ENCODE results near the gene RITA1.

Gene RITA1

DNA sequence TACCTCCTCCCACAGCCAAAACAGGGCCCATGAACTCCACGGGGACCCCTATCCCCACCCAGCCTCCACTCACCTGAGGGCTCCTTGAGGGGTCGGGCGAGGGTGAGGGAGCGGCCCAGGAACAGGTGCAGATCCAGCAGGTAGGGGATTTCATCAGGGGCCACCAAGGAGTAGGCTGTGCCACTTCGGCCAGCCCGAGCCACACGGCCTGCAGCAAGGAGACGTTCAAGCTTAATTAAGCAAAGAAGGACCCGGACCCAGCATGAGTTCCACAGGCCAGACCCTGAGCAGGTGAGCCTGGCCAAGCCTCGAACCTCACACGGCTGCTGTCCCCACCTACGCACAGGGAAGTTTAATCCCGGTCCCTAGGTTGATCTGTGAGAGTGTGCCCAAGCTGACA, 15.8 kb upstream of the RITA1 start:
- TF ChIP-seq, protein P1, sequence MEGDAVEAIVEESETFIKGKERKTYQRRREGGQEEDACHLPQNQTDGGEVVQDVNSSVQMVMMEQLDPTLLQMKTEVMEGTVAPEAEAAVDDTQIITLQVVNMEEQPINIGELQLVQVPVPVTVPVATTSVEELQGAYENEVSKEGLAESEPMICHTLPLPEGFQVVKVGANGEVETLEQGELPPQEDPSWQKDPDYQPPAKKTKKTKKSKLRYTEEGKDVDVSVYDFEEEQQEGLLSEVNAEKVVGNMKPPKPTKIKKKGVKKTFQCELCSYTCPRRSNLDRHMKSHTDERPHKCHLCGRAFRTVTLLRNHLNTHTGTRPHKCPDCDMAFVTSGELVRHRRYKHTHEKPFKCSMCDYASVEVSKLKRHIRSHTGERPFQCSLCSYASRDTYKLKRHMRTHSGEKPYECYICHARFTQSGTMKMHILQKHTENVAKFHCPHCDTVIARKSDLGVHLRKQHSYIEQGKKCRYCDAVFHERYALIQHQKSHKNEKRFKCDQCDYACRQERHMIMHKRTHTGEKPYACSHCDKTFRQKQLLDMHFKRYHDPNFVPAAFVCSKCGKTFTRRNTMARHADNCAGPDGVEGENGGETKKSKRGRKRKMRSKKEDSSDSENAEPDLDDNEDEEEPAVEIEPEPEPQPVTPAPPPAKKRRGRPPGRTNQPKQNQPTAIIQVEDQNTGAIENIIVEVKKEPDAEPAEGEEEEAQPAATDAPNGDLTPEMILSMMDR (IDR thresholded peaks at IDR 0.05; ENCODE audit: low read depth, low read length, missing control alignments): no peak
- no peak for DNase-seq (ENCODE audit: low read depth)
- no peak overlapping the region for H3K4me3 ChIP-seq (ENCODE audit: low read depth, low read length)
- in situ Hi-C loops (cut with HindIII; ENCODE audit: low sequenced_read_pairs): loop anchor here (25.0 kb wide), 1 partner anchor 107 kb away; the partner anchor contains the start of gene DTX1

DNA sequence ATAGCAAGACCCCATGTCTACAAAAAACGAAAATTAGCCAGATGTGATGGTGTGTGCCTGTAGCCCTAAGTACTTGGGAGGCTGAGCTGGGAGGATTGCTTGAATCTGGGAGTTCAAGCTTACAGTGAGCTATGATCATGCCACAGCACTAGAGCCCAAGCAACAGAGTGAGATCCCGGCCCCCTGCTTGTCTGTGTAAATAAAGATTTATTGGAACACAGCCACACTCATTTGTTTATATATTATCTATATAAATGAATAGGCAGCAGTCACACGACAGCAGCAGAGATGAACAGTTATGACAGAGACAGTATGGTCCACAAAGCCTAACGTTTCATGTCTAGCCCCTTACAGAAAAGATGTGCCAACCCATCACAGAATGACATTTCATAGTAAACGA, 15.1 kb upstream of the RITA1 start:
- DNase-seq (ENCODE audit: low read depth): no peak
- in situ Hi-C loops (cut with HindIII; ENCODE audit: low sequenced_read_pairs): loop anchor here (25.0 kb wide), 1 partner anchor 108 kb away; the partner anchor contains the start of gene DTX1
- TF ChIP-seq, protein P1 (IDR thresholded peaks at IDR 0.05; ENCODE audit: low read depth, low read length, missing control alignments): no peak
- no peak overlapping the region for H3K4me3 ChIP-seq (ENCODE audit: low read depth, low read length)

DNA sequence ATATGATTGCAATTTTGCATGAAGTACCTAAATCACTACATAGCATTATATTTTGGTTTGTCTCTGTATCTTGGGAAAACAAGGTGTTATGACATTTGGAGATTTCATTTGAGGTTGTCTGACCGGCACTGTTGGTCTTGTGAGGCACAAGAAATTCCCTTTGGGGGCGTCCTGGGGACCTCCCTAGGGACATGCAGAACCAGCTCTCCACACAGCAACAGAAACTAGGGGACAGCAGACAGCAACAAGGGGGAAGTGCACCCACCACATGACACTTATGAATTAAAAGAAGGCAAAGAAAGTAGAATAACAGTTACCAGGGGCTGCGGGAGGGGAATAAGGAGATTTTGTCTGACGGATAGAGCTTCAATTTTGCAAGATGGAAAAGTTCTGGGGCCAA, 14.6 kb upstream of the RITA1 start:
- TF ChIP-seq, protein P1 (IDR thresholded peaks at IDR 0.05; ENCODE audit: low read depth, low read length, missing control alignments): no peak
- in situ Hi-C loops (cut with HindIII; ENCODE audit: low sequenced_read_pairs): loop anchor here (25.0 kb wide), 1 partner anchor 109 kb away; the partner anchor contains the start of gene DTX1
- H3K4me3 ChIP-seq (ENCODE audit: low read depth, low read length): no peak overlapping the region
- no peak for DNase-seq (ENCODE audit: low read depth)

DNA sequence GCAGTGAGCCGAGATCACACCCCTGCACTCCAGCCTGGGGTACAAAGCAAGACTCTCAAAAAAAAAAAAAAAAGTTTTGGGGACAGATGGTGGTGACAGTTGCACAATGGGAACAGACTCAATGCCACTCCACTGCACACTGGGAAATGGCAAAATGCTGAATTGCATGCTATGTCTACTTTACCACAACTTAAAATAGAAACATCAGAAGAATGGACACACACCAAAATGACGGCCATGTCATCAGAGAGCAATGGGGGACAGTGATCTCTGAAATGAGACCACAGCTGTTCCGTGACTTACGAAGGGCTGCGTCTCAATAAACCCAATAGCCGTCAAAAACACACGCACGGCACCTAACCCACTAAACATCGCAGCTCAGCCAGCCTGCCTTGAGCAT, 14.0 kb upstream of the RITA1 start:
- no peak for DNase-seq (ENCODE audit: low read depth)
- in situ Hi-C loops (cut with HindIII; ENCODE audit: low sequenced_read_pairs): loop anchor here (25.0 kb wide), 1 partner anchor 109 kb away; the partner anchor contains the start of gene DTX1
- TF ChIP-seq, protein P1 (IDR thresholded peaks at IDR 0.05; ENCODE audit: low read depth, low read length, missing control alignments): no peak
- no peak overlapping the region for H3K4me3 ChIP-seq (ENCODE audit: low read depth, low read length)

DNA sequence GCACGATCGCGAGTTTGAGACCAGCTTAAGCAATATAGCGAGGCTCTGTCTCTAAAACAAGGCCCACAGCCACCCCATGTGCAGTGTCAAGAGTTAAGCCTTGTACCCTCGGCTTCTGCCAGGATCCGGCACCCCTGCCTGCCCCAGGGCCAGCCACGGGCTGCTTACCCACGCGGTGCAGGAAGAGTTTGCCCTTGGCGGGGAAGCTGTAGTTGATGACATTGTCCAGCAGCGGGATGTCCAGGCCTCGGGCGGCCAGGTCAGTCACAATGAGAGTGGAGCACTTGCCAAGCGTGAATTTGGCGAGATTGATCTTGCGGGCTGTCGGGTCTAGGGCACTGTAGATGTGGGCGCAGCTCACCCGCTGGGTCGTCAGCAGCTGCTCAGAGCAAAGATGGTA, 13.3 kb upstream of the RITA1 start:
- in situ Hi-C loops (cut with HindIII; ENCODE audit: low sequenced_read_pairs): loop anchor here (25.0 kb wide), 1 partner anchor 110 kb away; the partner anchor contains the start of gene DTX1
- DNase-seq (ENCODE audit: low read depth): no peak
- H3K4me3 ChIP-seq (ENCODE audit: low read depth, low read length): no peak overlapping the region
- TF ChIP-seq, protein P1 (IDR thresholded peaks at IDR 0.05; ENCODE audit: low read depth, low read length, missing control alignments): no peak

DNA sequence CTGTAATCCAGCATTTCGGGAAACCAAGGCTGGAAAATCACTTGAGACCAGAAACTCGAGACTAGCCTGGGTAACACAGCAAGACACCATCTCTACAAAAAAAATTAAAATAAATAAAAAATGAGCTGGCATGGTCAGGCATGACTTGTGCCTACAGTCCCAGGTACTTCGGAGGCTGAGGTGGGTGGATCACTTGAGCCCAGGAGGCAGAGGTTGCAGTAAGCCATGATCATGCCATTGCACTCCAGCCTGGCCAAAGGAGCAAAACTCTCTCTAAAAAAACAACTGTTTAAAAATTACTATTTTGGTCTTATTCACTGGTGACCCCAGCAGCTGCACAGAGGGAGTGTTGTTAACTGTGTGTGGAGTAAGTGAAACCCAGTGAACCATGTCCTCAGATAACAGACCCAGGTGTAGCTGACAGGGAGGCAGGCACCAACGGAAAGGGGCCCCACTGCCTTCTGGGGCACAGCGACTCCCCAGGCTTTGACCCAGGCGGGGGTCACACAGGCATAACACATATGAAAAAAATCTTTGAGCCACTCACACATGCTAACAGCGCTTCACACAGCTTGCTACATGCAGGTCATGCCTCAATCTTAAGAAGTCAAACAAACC, 12.3 kb upstream of the RITA1 start:
- TF ChIP-seq, protein P1 (IDR thresholded peaks at IDR 0.05; ENCODE audit: low read depth, low read length, missing control alignments): no peak
- no peak overlapping the region for H3K4me3 ChIP-seq (ENCODE audit: low read depth, low read length)
- in situ Hi-C loops (cut with HindIII; ENCODE audit: low sequenced_read_pairs): loop anchor here (25.0 kb wide), 1 partner anchor 111 kb away; the partner anchor contains the start of gene DTX1
- DNase-seq (ENCODE audit: low read depth): no peak

Measured in astrocyte of the cerebellum (primary cell).